Calu3 (cell line): ENCODE results near the gene TTLL5. TPM values are rescaled to one million over a fixed set of nuclear protein-coding genes. Genes with fewer than 3 reads are reported as not detected.

Experiments
- BruUV-seq: library from RNA; stranded (reverse); fragments of 400-500 nt; replicated peaks from 2 replicates; lab custom pipeline; 2021; lab: Mats Ljungman, UMichigan
- CTCF ChIA-PET: fragments of 300-600 bp; sonication (Branson Sonifier 250); formaldehyde crosslinking; loops from one replicate; lab custom pipeline; 2022; ENCODE audit warnings: antibody characterized with exemption; lab: Charles Lee
- DNase-seq: peaks from one replicate; pipeline ENCODE4 v3.0.0; 2022
- H3K27ac Mint-ChIP-seq: one replicate; pipeline ENCODE4 v1.8.0; 2022; ENCODE audit warnings: mixed read lengths; ENCODE audit not compliant: unreplicated experiment
- H3K27me3 Mint-ChIP-seq: one replicate; pipeline ENCODE4 v1.8.0; 2022; ENCODE audit warnings: mixed read lengths; ENCODE audit not compliant: unreplicated experiment
- H3K36me3 Mint-ChIP-seq: one replicate; pipeline ENCODE4 v1.8.0; 2022; ENCODE audit warnings: mild to moderate bottlenecking, moderate library complexity, mixed read lengths; ENCODE audit not compliant: insufficient read depth, unreplicated experiment
- H3K4me1 Mint-ChIP-seq: one replicate; pipeline ENCODE4 v1.8.0; 2022; ENCODE audit warnings: mild to moderate bottlenecking, low read depth, mixed read lengths; ENCODE audit not compliant: unreplicated experiment
- H3K4me3 Mint-ChIP-seq: one replicate; pipeline ENCODE4 v1.8.0; 2022; ENCODE audit warnings: mild to moderate bottlenecking, low read depth, moderate library complexity, mixed read lengths; ENCODE audit not compliant: unreplicated experiment
- H3K9me3 Mint-ChIP-seq: one replicate; pipeline ENCODE4 v1.8.0; 2022; ENCODE audit warnings: low read depth, mixed read lengths; ENCODE audit not compliant: unreplicated experiment
- intact Hi-C: fragments of 100-400 bp; cut with micrococcal nuclease; formaldehyde crosslinking; loops from one replicate; pipeline ENCODE4 v1.10.0; 2022; ENCODE audit not compliant: unreplicated experiment
- total RNA-seq: library from RNA; stranded (reverse); gene quantifications from 2 replicates; pipeline ENCODE4 v1.2.3, GENCODE V29; 2022
- TF ChIP-seq, protein P1 (sequence below): fragments of 200-600 bp; IDR thresholded peaks from one replicate; pipeline ENCODE4 v1.8.0; 2022; ENCODE audit warnings: antibody characterized with exemption; ENCODE audit not compliant: unreplicated experiment

Gene TTLL5
- total RNA-seq, 1 experiment from 2014 or later: 47.5 TPM

DNA sequence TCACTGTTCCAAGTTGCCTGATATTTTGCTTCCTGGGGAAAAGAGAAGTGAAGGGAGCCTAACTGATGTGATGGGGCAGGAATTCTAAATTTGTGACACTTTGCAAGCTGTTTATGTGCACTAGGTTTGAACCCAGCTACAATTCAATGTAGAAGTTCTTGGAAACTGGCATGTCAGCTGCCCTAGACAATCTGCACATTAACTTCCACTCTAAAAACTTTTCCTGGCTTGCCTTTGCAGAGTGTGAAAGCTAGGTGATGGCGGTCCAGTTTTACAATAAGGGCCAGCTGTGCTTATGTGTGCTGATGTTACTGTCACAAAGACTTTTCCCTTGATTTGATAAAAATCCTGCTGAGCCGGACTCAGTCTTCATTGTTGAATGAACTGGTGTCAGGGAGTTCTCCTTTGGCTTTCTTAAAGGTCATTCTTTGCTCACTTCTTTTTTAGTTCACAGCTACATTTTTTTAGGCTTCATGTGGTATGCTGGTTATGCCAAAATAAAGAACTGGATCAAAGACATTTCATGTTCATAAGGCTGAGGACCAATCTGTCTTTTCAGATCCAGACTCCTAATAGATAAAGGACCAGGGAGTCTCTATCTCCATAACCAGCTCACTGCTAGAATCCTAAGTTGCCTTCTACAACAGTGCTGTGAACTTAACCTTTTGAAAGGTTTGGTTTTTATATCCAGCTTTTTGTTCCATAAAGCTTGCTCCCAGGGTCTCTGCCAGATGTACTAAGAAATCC is 187.3 kb downstream of the TTLL5 start:
- no peaks in the 10 kb centered on the region for H3K4me1 Mint-ChIP-seq
- TF ChIP-seq, protein P1, sequence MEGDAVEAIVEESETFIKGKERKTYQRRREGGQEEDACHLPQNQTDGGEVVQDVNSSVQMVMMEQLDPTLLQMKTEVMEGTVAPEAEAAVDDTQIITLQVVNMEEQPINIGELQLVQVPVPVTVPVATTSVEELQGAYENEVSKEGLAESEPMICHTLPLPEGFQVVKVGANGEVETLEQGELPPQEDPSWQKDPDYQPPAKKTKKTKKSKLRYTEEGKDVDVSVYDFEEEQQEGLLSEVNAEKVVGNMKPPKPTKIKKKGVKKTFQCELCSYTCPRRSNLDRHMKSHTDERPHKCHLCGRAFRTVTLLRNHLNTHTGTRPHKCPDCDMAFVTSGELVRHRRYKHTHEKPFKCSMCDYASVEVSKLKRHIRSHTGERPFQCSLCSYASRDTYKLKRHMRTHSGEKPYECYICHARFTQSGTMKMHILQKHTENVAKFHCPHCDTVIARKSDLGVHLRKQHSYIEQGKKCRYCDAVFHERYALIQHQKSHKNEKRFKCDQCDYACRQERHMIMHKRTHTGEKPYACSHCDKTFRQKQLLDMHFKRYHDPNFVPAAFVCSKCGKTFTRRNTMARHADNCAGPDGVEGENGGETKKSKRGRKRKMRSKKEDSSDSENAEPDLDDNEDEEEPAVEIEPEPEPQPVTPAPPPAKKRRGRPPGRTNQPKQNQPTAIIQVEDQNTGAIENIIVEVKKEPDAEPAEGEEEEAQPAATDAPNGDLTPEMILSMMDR: no peak
- DNase-seq: no peak
- no TSS peak for BruUV-seq
- H3K36me3 Mint-ChIP-seq: no peaks in the 10 kb centered on the region
- intact Hi-C loops: no loop called here
- CTCF ChIA-PET: no interaction called here
- no peak overlapping the region for H3K27ac Mint-ChIP-seq
- no peak overlapping the region for H3K4me3 Mint-ChIP-seq
- no peaks in the 10 kb centered on the region for H3K9me3 Mint-ChIP-seq
- H3K27me3 Mint-ChIP-seq: no peaks in the 10 kb centered on the region

DNA sequence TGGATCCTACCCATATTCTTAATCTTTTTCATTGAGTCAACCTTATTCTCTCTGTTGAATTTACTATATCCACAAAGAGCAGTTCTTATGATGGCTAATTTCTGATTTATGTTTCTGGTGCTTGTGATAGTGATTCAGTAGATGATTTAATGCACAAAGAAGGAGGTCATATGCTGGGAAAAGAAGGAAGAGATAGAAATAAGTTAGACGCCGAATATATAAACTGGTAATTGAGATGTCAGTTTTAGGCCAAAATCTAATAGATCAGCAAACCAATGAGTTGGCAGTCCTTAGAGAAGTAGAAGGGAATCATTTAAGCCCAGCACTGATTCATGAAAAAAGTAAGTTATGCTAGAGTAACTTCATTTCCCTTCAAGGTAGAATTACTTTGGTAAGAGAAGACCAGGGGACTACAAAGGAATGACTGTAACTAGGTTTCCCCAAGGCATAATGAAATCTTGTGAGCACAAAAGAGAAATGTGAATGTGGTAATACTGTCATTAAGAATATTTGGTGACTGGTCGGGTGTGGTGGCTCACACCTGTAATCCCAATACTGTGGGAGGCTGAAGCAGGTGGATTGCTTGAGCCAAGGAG is 188.4 kb downstream of the TTLL5 start:
- Mint-ChIP-seq H3K27me3 (no peaks in the 10 kb centered on the region), H3K36me3 (no peaks in the 10 kb centered on the region), H3K4me1 (no peaks in the 10 kb centered on the region), H3K4me3 (no peak overlapping the region), H3K9me3 (no peaks in the 10 kb centered on the region), H3K27ac (no peak overlapping the region)
- no peak for DNase-seq
- TF ChIP-seq, protein P1: no peak
- intact Hi-C loops: no loop called here
- CTCF ChIA-PET: no interaction called here
- no TSS peak for BruUV-seq

DNA sequence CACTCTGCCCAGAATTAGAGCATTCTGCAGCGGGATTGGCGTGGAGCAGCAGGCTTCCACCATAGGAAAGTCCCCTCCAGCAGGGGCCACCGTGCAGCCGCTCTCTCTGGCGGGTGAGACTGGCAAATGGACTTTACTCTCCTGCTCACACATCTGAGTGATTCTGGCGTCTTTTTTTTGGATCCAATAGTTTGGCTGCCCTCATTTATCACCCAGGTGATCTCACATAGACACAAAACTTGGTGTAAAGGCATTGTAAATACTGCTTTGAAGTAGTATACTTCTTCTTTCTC is 190.5 kb downstream of the TTLL5 start:
- TF ChIP-seq, protein P1: no peak
- DNase-seq: no peak
- Mint-ChIP-seq H3K9me3 (no peaks in the 10 kb centered on the region), H3K4me1 (no peaks in the 10 kb centered on the region), H3K27me3 (no peaks in the 10 kb centered on the region), H3K4me3 (no peak overlapping the region), H3K27ac (no peak overlapping the region), H3K36me3 (no peaks in the 10 kb centered on the region)
- CTCF ChIA-PET: interaction anchor here (0.6 kb wide), 1 partner anchor 35 kb away, joined by 4 read pairs; no protein-coding TSS in a partner anchor
- intact Hi-C loops: no loop called here
- BruUV-seq: no TSS peak

DNA sequence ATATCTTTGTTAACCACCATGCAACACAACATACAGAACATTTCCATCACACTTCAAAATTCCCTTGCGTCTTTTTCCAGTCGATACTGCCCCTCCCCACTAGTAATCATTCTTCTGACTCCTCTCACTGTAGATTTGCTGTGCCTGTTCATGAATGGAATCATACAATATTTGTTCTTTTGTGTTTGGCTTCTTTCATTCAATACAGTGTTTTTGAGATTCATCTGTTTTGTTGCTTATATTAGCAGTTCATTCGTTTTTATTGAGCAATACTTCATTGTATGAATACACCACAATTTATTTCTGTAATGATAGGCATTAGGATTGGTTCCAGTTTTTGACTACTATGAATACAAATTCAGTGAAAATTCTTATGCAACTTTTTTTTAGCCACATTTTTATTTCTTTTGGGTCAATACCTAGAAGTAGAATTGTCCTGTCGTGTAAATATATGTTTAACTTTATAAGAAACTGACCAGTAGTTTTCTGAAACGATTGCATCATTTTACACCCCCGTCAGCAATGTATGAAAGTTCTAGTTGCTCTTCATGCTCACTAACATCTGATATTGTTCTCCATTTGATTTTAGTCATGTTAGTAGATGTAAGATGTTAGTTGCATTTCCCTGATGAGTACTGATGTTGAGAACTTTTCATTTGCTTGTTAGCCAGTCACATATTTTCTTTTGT is 193.2 kb downstream of the TTLL5 start:
- no TSS peak for BruUV-seq
- CTCF ChIA-PET: no interaction called here
- Mint-ChIP-seq H3K27ac (no peak overlapping the region), H3K9me3 (no peaks in the 10 kb centered on the region), H3K4me1 (no peaks in the 10 kb centered on the region), H3K36me3 (no peaks in the 10 kb centered on the region), H3K4me3 (no peak overlapping the region), H3K27me3 (no peaks in the 10 kb centered on the region)
- intact Hi-C loops: no loop called here
- TF ChIP-seq, protein P1: no peak
- no peak for DNase-seq
